GM19328 (cell line): Measurements from ENCODE around the gene PDE12.

Experiments used
- ATAC-seq: cut with Tn5 transposase; IDR thresholded peaks from one replicate; pipeline ENCODE4 v1.9.1; 2021; ENCODE audit warnings: mild to moderate bottlenecking, moderate library complexity; ENCODE audit not compliant: unreplicated experiment

Gene PDE12

GRCh38 chr3:57555738-57556458, at the start of gene PDE12:
PDE12 (plus strand) TSS chr3:57556274; CDS start chr3:57556380, 106 bp downstream.
- peak; percentile 81 for ATAC-seq

- ATAC-seq: no peak
Measured at GRCh38 chr3:57512166-57512565, 43.9 kb upstream of the PDE12 start.

- no peak for ATAC-seq
Measured at GRCh38 chr3:57518276-57518915, 37.7 kb upstream of the PDE12 start.

GRCh38 chr3:57530071-57530608, 25.9 kb upstream of the PDE12 start:
- ATAC-seq: no peak

- ATAC-seq: no peak
Measured at GRCh38 chr3:57538465-57538864, 17.6 kb upstream of the PDE12 start.

GRCh38 chr3:57544181-57545125, 11.6 kb upstream of the PDE12 start, which contains the start of gene DNAH12:
DNAH12 (minus strand) TSS chr3:57544344; CDS start chr3:57542870, 1,474 bp downstream.
- ATAC-seq: no peak

- no peak for ATAC-seq
Measured at GRCh38 chr3:57545636-57546268, 10.3 kb upstream of the PDE12 start.

GRCh38 chr3:57546616-57547015, 9.5 kb upstream of the PDE12 start:
- ATAC-seq: no peak

- ATAC-seq: no peak
Measured at GRCh38 chr3:57555306-57555705, 768 bp upstream of the PDE12 start.

GRCh38 chr3:57556459-57557084, 498 bp downstream of the PDE12 start:
- ATAC-seq: peak; percentile 30

GRCh38 chr3:57557085-57557537, 1.0 kb downstream of the PDE12 start:
- ATAC-seq: no peak

- no peak for ATAC-seq
Measured at GRCh38 chr3:57559526-57559925, 3.5 kb downstream of the PDE12 start.

- no peak for ATAC-seq
Measured at GRCh38 chr3:57569859-57570450, 13.9 kb downstream of the PDE12 start.

GRCh38 chr3:57570878-57571277, 14.8 kb downstream of the PDE12 start:
- no peak for ATAC-seq

GRCh38 chr3:57572096-57572495, 16.0 kb downstream of the PDE12 start:
- ATAC-seq: no peak

- ATAC-seq: no peak
Measured at GRCh38 chr3:57575966-57576626, 20.0 kb downstream of the PDE12 start.

- ATAC-seq: no peak
Measured at GRCh38 chr3:57577801-57578200, 21.7 kb downstream of the PDE12 start.

- no peak for ATAC-seq
Measured at GRCh38 chr3:57582474-57583168, 26.5 kb downstream of the PDE12 start.
